IMR-90 (cell line): ENCODE measurements around the gene ARF6. TPM values are rescaled to one million over a fixed set of nuclear protein-coding genes. Genes with fewer than 3 reads are reported as not detected.
A peak's percentile ranks its signal among the peaks of the same experiment; 100 is the strongest.

Source experiments
- ATAC-seq: fragments of 200-7000 bp; cut with Tn5 transposase; 2 replicates; pipeline ENCODE4 v1.9.1; 2020; ENCODE audit warnings: low read depth, mild to moderate bottlenecking, moderate library complexity
- BruUV-seq: library from RNA; stranded (reverse); fragments of 400-500 nt; replicated peaks from 2 replicates; lab custom pipeline; 2021; lab: Mats Ljungman, UMichigan
- CTCF ChIA-PET: fragments of 300-600 bp; formaldehyde crosslinking; extraction: SDS; loops from one replicate; lab custom pipeline; 2021; ENCODE audit warnings: antibody characterized with exemption; lab: Yijun Ruan, JAX
- POLR2A ChIA-PET: fragments of 300-600 bp; sonication (Branson Sonifier 250); formaldehyde crosslinking; loops from one replicate; lab custom pipeline; 2022; ENCODE audit warnings: antibody characterized with exemption; ENCODE audit not compliant: unreplicated experiment; lab: Charles Lee
- DNase-seq: peaks from one replicate; pipeline ENCODE4 v3.0.0; 2013
- H2AFZ ChIP-seq: replicated peaks from 2 replicates; pipeline ENCODE3; 2013; ENCODE audit warnings: low read length, mild to moderate bottlenecking; ENCODE audit not compliant: poor library complexity
- H2AK5ac ChIP-seq: 2 replicates; pipeline ENCODE4 v1.6.1; 2013; ENCODE audit warnings: low read depth, low read length, inconsistent platforms
- H2AK9ac ChIP-seq: replicated peaks from 2 replicates; pipeline ENCODE3; 2013; ENCODE audit warnings: mild to moderate bottlenecking, low read depth, low read length, moderate library complexity; ENCODE audit not compliant: poor library complexity
- H2BK120ac ChIP-seq: 2 replicates; pipeline ENCODE4 v1.6.1; 2013; ENCODE audit warnings: low read depth, low read length, inconsistent platforms
- H2BK15ac ChIP-seq: 3 replicates; pipeline ENCODE4 v1.6.1; 2013; ENCODE audit warnings: low read depth, low read length, inconsistent platforms
- H2BK20ac ChIP-seq: 2 replicates; pipeline ENCODE4 v1.6.1; 2013; ENCODE audit warnings: low read depth, mild to moderate bottlenecking, inconsistent platforms, low read length, moderate library complexity
- H2BK5ac ChIP-seq: 2 replicates; pipeline ENCODE4 v1.6.1; 2013; ENCODE audit warnings: mild to moderate bottlenecking, low read depth, low read length, inconsistent platforms; ENCODE audit not compliant: poor library complexity, severe bottlenecking
- H3K14ac ChIP-seq: replicated peaks from 2 replicates; pipeline ENCODE4 v1.6.1; 2013; ENCODE audit warnings: low read depth, low read length, inconsistent platforms
- H3K18ac ChIP-seq: 2 replicates; pipeline ENCODE4 v1.6.1; 2013; ENCODE audit warnings: low read depth, low read length, control low read depth
- H3K23ac ChIP-seq: 2 replicates; pipeline ENCODE4 v1.6.1; 2013; ENCODE audit warnings: low read depth, low read length, inconsistent platforms
- H3K27ac ChIP-seq: 2 replicates; pipeline ENCODE4 v1.5.1; 2013; ENCODE audit warnings: mild to moderate bottlenecking, control low read depth, low read length; ENCODE audit not compliant: insufficient read depth
- H3K27me3 ChIP-seq: 2 replicates; pipeline ENCODE4 v1.6.1; 2013; ENCODE audit warnings: low read length; ENCODE audit not compliant: control insufficient read depth, insufficient read depth
- H3K36me3 ChIP-seq: 2 replicates; pipeline ENCODE4 v1.6.1; 2013; ENCODE audit warnings: low read length, mixed read lengths; ENCODE audit not compliant: control insufficient read depth, insufficient read depth
- H3K4ac ChIP-seq: 2 replicates; pipeline ENCODE4 v1.6.1; 2013; ENCODE audit warnings: low read depth, low read length, inconsistent platforms
- H3K4me1 ChIP-seq: 2 replicates; pipeline ENCODE4 v1.6.1; 2013; ENCODE audit warnings: low read length, mixed read lengths; ENCODE audit not compliant: control insufficient read depth, insufficient read depth
- H3K4me2 ChIP-seq: 2 replicates; pipeline ENCODE4 v1.6.1; 2013; ENCODE audit warnings: low read depth, mild to moderate bottlenecking, control low read depth, low read length, moderate library complexity
- H3K4me3 ChIP-seq: 2 replicates; pipeline ENCODE4 v1.5.1; 2013; ENCODE audit warnings: low read depth, mild to moderate bottlenecking, control low read depth, low read length, moderate library complexity; ENCODE audit not compliant: insufficient read depth
- H3K56ac ChIP-seq: 2 replicates; pipeline ENCODE4 v1.6.1; 2013; ENCODE audit warnings: low read length, inconsistent platforms; ENCODE audit not compliant: insufficient read depth; ENCODE audit errors: extremely low read depth
- H3K79me1 ChIP-seq, 2 experiments: 2 replicates each; pipeline ENCODE4 v1.6.1; 2013; ENCODE audit warnings: low read length in 2 of 2, inconsistent platforms in 1 of 2, low read depth in 1 of 2
- H3K9ac ChIP-seq: 2 replicates; pipeline ENCODE4 v1.6.1; 2013; ENCODE audit warnings: low read depth, low read length, control low read depth
- H3K9me1 ChIP-seq: 2 replicates; pipeline ENCODE4 v1.6.1; 2013; ENCODE audit warnings: low read length, inconsistent platforms; ENCODE audit not compliant: insufficient read depth
- H3K9me3 ChIP-seq: 2 replicates; pipeline ENCODE4 v1.6.1; 2013; ENCODE audit warnings: low read length; ENCODE audit not compliant: control insufficient read depth, insufficient read depth
- H4K20me1 ChIP-seq: 2 replicates; pipeline ENCODE4 v1.6.1; 2013; ENCODE audit warnings: low read length, inconsistent platforms; ENCODE audit not compliant: insufficient read depth
- H4K5ac ChIP-seq: 2 replicates; pipeline ENCODE4 v1.6.1; 2013; ENCODE audit warnings: mild to moderate bottlenecking, low read depth, low read length, control low read depth
- H4K8ac ChIP-seq, 2 experiments: 2 replicates each; pipeline ENCODE4 v1.6.1; 2013; ENCODE audit warnings: low read depth in 2 of 2, low read length in 2 of 2, control low read depth in 1 of 2, inconsistent platforms in 1 of 2
- H4K91ac ChIP-seq: 2 replicates; pipeline ENCODE4 v1.6.1; 2013; ENCODE audit warnings: low read depth, low read length, inconsistent platforms; ENCODE audit not compliant: insufficient read depth
- BHLHE40 ChIP-seq: fragments of 150-350 bp; IDR thresholded peaks from 2 replicates; pipeline ENCODE4 v1.6.1; 2016; ENCODE audit warnings: mild to moderate bottlenecking, low read depth, low read length
- WGBS, 2 experiments: methylation state at CpG; one replicate each; pipeline versions ENCODE4 v1.1.5 to v1.1.7; 2013; ENCODE audit warnings: missing lambda C conversion rate in 2 of 2; ENCODE audit not compliant: insufficient read length in 1 of 2; ENCODE audit errors: extremely low coverage in 2 of 2; 5-methylcytosine and 5-hydroxymethylcytosine counted together
- dilution Hi-C: fragments of 300-500 bp; cut with HindIII; formaldehyde crosslinking; loops from one replicate; pipeline ENCODE4 v1.14.3; 2018; ENCODE audit warnings: low sequenced_read_pairs; ENCODE audit not compliant: unreplicated experiment
- in situ Hi-C: fragments of 300-500 bp; cut with MboI; formaldehyde crosslinking; loops from 3 replicates; pipeline ENCODE4 v1.14.3; 2019; ENCODE audit warnings: low sequenced_read_pairs, inconsistent platforms, mixed read lengths
- intact Hi-C: fragments of 100-400 bp; cut with micrococcal nuclease; formaldehyde crosslinking; loops from 2 replicates; pipeline ENCODE4 v1.10.0; 2022
- polyA plus RNA-seq, 3 experiments: library from polyadenylated mRNA; depleted of rRNA; stranded (reverse); fragments of >200 nt; gene quantifications; 2 replicates each; pipeline ENCODE4 v1.2.3, GENCODE V29; 2012; ENCODE audit warnings: low replicate concordance in 1 of 3
- total RNA-seq: library from RNA; depleted of rRNA; stranded (reverse); fragments of >200 nt; gene quantifications from 2 replicates; pipeline ENCODE4 v1.2.3, GENCODE V29; 2012

The ARF6 gene
- total and polyA plus RNA-seq, 2 of the 4 experiments (the other 2 are of a cell fraction): 32.1 to 40.1 TPM

GRCh38 chr14:49930720-49931119 lies 37.8 kb downstream of the ARF6 start:
- no peak overlapping the region for H2AFZ ChIP-seq
- H2BK5ac ChIP-seq: no peak overlapping the region
- CTCF ChIA-PET: no interaction called here
- H3K27ac ChIP-seq: no peak overlapping the region
- H3K9me3 ChIP-seq: no peaks in the 10 kb centered on the region
- H4K20me1 ChIP-seq: no peaks in the 10 kb centered on the region
- H3K14ac ChIP-seq: no peak overlapping the region
- no peak overlapping the region for H3K18ac ChIP-seq
- H3K27me3 ChIP-seq: no peaks in the 10 kb centered on the region
- H3K36me3 ChIP-seq: no peaks in the 10 kb centered on the region
- in situ Hi-C loops (no loop called here), dilution Hi-C loops (no loop called here), intact Hi-C loops (no loop called here)
- H3K4me3 ChIP-seq: no peak overlapping the region
- H4K8ac ChIP-seq: no peak overlapping the region
- no peak overlapping the region for H3K4me2 ChIP-seq
- H3K56ac ChIP-seq: no peak overlapping the region
- peak overlapping the region; percentile 38; the same call in 1 of the 2 replicates for H2BK20ac ChIP-seq
- DNase-seq (no peak), ATAC-seq (no peak)
- WGBS, 2 experiments: no CpG with 5 or more reads among the region's 2 CpGs
- no peak for TF ChIP-seq BHLHE40
- BruUV-seq: no TSS peak
- H3K9me1 ChIP-seq: no peaks in the 10 kb centered on the region; the same call in 1 of the 2 replicates
- no peak overlapping the region for H3K9ac ChIP-seq
- no peak overlapping the region for H4K91ac ChIP-seq
- POLR2A ChIA-PET: no interaction called here
- H2AK9ac ChIP-seq: no peak overlapping the region
- H3K79me1 ChIP-seq: no peaks in the 10 kb centered on the region
- H3K4ac ChIP-seq: no peak overlapping the region
- H4K5ac ChIP-seq: no peak overlapping the region
- no peak overlapping the region for H2BK120ac ChIP-seq
- H2BK15ac ChIP-seq: no peak overlapping the region
- peaks cover 6% of the 10 kb centered on the region; the same call in 1 of the 2 replicates for H3K4me1 ChIP-seq
- H2AK5ac ChIP-seq: 0 out of 2 replicates have a peak overlapping the region, but pooled peaks have one; percentile 26
- no peak overlapping the region for H3K23ac ChIP-seq
